ENCODE results near the gene CYGB. TPM values are rescaled to one million over a fixed set of nuclear protein-coding genes. Genes with fewer than 3 reads are reported as not detected.

CYGB gene
- total RNA-seq, 2 donors from 2014 or later, result 7.0 to 13.8 TPM

GRCh38 chr17:76484228-76484725, 53.2 kb downstream of the CYGB start:
- Histone ChIP-seq H3K9me3 (no peaks in the 10 kb centered on the region), H3K4me1 (replicated peaks) (no peaks in the 10 kb centered on the region), H3K4me3 (no peak overlapping the region), H3K36me3 (no peaks in the 10 kb centered on the region), H3K27me3 (replicated peaks; ENCODE audit: insufficient read depth) (no peaks in the 10 kb centered on the region), H3K27ac (no peak overlapping the region)
- TF ChIP-seq POLR2AphosphoS5 (IDR thresholded peaks at IDR 0.05) (no peak), CTCF (IDR thresholded peaks at IDR 0.05) (no peak), POLR2A (IDR thresholded peaks at IDR 0.05) (no peak)
- 89% methylated on average over 11 of the region's 11 CpGs for WGBS
- no peak for DNase-seq (ENCODE audit: low spot score)
- intact Hi-C loops (cut with DNase I), result no loop called here

GRCh38 chr17:76481071-76481655, 56.3 kb downstream of the CYGB start:
- intact Hi-C loops (cut with DNase I), result no loop called here
- TF ChIP-seq POLR2AphosphoS5 (IDR thresholded peaks at IDR 0.05), result no peak
- no peak for TF ChIP-seq POLR2A (IDR thresholded peaks at IDR 0.05)
- TF ChIP-seq CTCF (IDR thresholded peaks at IDR 0.05), result no peak
- no peaks in the 10 kb centered on the region for H3K4me1 ChIP-seq (replicated peaks)
- WGBS, result 79% methylated on average over 21 of the region's 21 CpGs
- DNase-seq (ENCODE audit: low spot score), result no peak
- H3K4me3 ChIP-seq, result no peak overlapping the region
- no peaks in the 10 kb centered on the region for H3K27me3 ChIP-seq (replicated peaks; ENCODE audit: insufficient read depth)
- H3K36me3 ChIP-seq, result no peaks in the 10 kb centered on the region
- H3K27ac ChIP-seq, result no peak overlapping the region
- H3K9me3 ChIP-seq, result no peaks in the 10 kb centered on the region

DNA sequence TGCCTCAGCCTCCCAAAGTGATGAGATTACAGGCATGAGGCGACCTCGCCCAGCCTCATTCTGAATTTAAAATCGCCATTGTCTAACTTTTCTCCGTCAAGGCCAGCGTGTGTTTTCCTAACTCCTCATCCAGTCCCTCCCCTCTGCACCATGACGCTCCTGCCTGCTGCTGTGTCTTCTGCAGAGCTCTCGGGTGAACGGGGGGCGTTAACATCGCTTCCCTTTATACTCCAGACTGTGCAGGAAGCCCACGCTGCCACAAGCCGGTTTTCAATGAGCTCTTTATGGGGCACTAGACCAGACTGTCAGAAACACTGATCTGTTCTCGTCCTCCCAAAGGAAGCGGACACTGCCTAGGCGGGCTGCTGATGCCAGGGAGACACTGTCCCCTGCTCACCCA, 56.9 kb downstream of the CYGB start:
- Histone ChIP-seq H3K9me3 (no peaks in the 10 kb centered on the region), H3K36me3 (no peaks in the 10 kb centered on the region), H3K27ac (no peak overlapping the region), H3K4me1 (replicated peaks) (no peaks in the 10 kb centered on the region), H3K27me3 (replicated peaks; ENCODE audit: insufficient read depth) (no peaks in the 10 kb centered on the region), H3K4me3 (no peak overlapping the region)
- WGBS, result 57% methylated on average over 15 of the region's 15 CpGs
- intact Hi-C loops (cut with DNase I), result no loop called here
- no peak for DNase-seq (ENCODE audit: low spot score)
- no peak for TF ChIP-seq POLR2AphosphoS5 (IDR thresholded peaks at IDR 0.05)
- no peak for TF ChIP-seq CTCF (IDR thresholded peaks at IDR 0.05)
- no peak for TF ChIP-seq POLR2A (IDR thresholded peaks at IDR 0.05)

- H3K36me3 ChIP-seq, result no peaks in the 10 kb centered on the region
- intact Hi-C loops (cut with DNase I), result no loop called here
- no peak for DNase-seq (ENCODE audit: low spot score)
- H3K27ac ChIP-seq, result no peak overlapping the region
- no peaks in the 10 kb centered on the region for H3K4me1 ChIP-seq (replicated peaks)
- WGBS, result 93% methylated on average over 14 of the region's 14 CpGs
- no peak for TF ChIP-seq POLR2A (IDR thresholded peaks at IDR 0.05)
- TF ChIP-seq CTCF (IDR thresholded peaks at IDR 0.05), result no peak
- no peak for TF ChIP-seq POLR2AphosphoS5 (IDR thresholded peaks at IDR 0.05)
- no peak overlapping the region for H3K4me3 ChIP-seq
- no peaks in the 10 kb centered on the region for H3K9me3 ChIP-seq
- no peaks in the 10 kb centered on the region for H3K27me3 ChIP-seq (replicated peaks; ENCODE audit: insufficient read depth)
These were observed 57.9 kb downstream of the CYGB start for GRCh38 chr17:76479515-76480060.
